Transverse colon (tissue), 4 donors: ENCODE measurements around the gene GAGE12J. TPM values are rescaled to one million over a fixed set of nuclear protein-coding genes. Genes with fewer than 3 reads are reported as not detected.
"Not testable (repeated sequence)": the region's sequence is repeated elsewhere in the genome, so short reads cannot be mapped to it uniquely, and the experiment has no call there.

ENCODE experiments used
- DNase-seq: peaks from one replicate; pipeline ENCODE4 v3.0.0-alpha.2; 2019
- H3K27ac ChIP-seq, 4 donors: fragments of 200-600 bp; sonication (generic); 2 replicates each; pipeline ENCODE4 v1.5.1; 2016 to 2018; ENCODE audit warnings: inconsistent platforms in 4 of 4
- H3K27me3 ChIP-seq: fragments of 200-600 bp; sonication (generic); 2 replicates; pipeline ENCODE4 v1.5.1; 2017; ENCODE audit warnings: inconsistent platforms
- H3K36me3 ChIP-seq, 4 donors: fragments of 200-600 bp; sonication (generic); 2 replicates each; pipeline ENCODE4 v1.5.1; 2017 to 2019; ENCODE audit warnings: inconsistent platforms in 4 of 4
- H3K4me1 ChIP-seq, 4 donors: fragments of 200-600 bp; sonication (generic); 2 replicates each; pipeline ENCODE4 v1.5.1; 2017 to 2020; ENCODE audit warnings: inconsistent platforms in 4 of 4
- H3K4me3 ChIP-seq, 4 donors: fragments of 200-600 bp; sonication (generic); 1 replicate in 1 of 4; 2 replicates in 3 of 4; pipeline versions ENCODE4 v1.5.1 to v1.6.1; 2017 to 2019; ENCODE audit warnings: inconsistent platforms in 4 of 4
- H3K9me3 ChIP-seq, 2 donors: fragments of 200-600 bp; sonication (generic); 2 replicates each; pipeline ENCODE4 v1.5.1; 2017 to 2019; ENCODE audit warnings: inconsistent platforms in 2 of 2
- EP300 ChIP-seq: sonication (generic); formaldehyde crosslinking; IDR thresholded peaks from one replicate; pipeline ENCODE4 v1.6.1; 2017; ENCODE audit warnings: antibody characterized with exemption, low read depth
- POLR2A ChIP-seq: fragments of 450-650 bp; IDR thresholded peaks from one replicate; pipeline ENCODE4 v1.6.1; 2016; ENCODE audit warnings: antibody characterized with exemption, mild to moderate bottlenecking, moderate library complexity
- POLR2AphosphoS5 ChIP-seq, 3 donors: sonication (generic); formaldehyde crosslinking; IDR thresholded peaks; one replicate each; pipeline ENCODE4 v1.6.1; 2016; ENCODE audit warnings: antibody characterized with exemption in 3 of 3
- WGBS, 2 donors: methylation state at CpG; one replicate each; pipeline ENCODE4 v1.1.5; 2018; ENCODE audit warnings: low coverage in 1 of 2; 5-methylcytosine and 5-hydroxymethylcytosine counted together
- in situ Hi-C, 4 donors: fragments of 200-750 bp; cut with MboI; loops; one replicate each; pipeline versions ENCODE4 v1.15.0 to v1.15.1; 2017; ENCODE audit warnings: low sequenced_read_pairs in 3 of 4, low pct_ligation_motif_present in 1 of 4, low pct_unique_long_range_greater_than_20kb in 1 of 4
- intact Hi-C: fragments of 100-400 bp; cut with DNase I; formaldehyde crosslinking; loops from one replicate; pipeline ENCODE4 v1.15.1; 2023; ENCODE audit warnings: low total_unique reads
- total RNA-seq, 4 donors: library from RNA; depleted of rRNA; stranded (reverse); fragments of >200 nt; gene quantifications; one replicate each; pipeline ENCODE4 v1.1.0, GENCODE V29; 2016
- TF ChIP-seq, protein P1 (sequence below), 5 experiments: fragments of 200-600 bp in 3 of 5; fragments of 450-650 bp in 2 of 5; sonication (generic) in 3 of 5; IDR thresholded peaks; 1 replicate in 2 of 5; 2 replicates in 3 of 5; pipeline ENCODE4 v1.5.1; 2016 to 2017; ENCODE audit warnings: antibody characterized with exemption in 5 of 5, inconsistent platforms in 3 of 5, mild to moderate bottlenecking in 2 of 5, moderate library complexity in 1 of 5

GAGE12J gene
- total RNA-seq, 4 donors from 2014 or later, result not detected

DNA sequence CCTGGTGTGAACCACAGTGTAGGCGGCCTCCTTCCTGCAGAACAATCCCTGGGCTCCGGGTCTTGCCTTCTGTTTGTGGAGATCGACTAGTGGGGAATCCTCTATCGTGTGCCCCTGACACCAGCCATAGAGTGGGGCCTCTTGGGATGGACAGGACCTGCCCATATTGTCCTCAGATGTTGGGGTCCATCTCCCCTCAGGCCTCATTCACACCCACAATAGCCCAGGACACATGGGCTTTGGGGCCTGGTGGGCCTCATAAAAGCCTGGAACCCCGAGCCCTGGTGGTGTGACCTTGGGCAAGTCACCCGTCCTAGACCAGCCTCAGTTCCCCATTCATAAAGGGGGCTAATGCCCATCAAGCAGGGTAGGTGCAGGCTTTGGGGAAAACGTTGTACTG lies 31.6 kb upstream of the GAGE12J start:
- in situ Hi-C loops, result no loop called here
- Histone ChIP-seq H3K27ac (no peak overlapping the region), H3K4me1 (no peaks in the 10 kb centered on the region), H3K27me3 (no peaks in the 10 kb centered on the region), H3K4me3 (no peak overlapping the region), H3K36me3 (no peaks in the 10 kb centered on the region), H3K9me3 (no peaks in the 10 kb centered on the region)
- DNase-seq, result no peak
- WGBS, 2 donors, result 67% methylated on average over 4 of the region's 7 CpGs; no CpG with 5 or more reads in 1 of the 2 donors
- intact Hi-C loops, result no loop called here
- TF ChIP-seq POLR2A, result no peak
- TF ChIP-seq POLR2AphosphoS5 (IDR thresholded peaks at IDR 0.05), result no peak
- TF ChIP-seq, protein P1, sequence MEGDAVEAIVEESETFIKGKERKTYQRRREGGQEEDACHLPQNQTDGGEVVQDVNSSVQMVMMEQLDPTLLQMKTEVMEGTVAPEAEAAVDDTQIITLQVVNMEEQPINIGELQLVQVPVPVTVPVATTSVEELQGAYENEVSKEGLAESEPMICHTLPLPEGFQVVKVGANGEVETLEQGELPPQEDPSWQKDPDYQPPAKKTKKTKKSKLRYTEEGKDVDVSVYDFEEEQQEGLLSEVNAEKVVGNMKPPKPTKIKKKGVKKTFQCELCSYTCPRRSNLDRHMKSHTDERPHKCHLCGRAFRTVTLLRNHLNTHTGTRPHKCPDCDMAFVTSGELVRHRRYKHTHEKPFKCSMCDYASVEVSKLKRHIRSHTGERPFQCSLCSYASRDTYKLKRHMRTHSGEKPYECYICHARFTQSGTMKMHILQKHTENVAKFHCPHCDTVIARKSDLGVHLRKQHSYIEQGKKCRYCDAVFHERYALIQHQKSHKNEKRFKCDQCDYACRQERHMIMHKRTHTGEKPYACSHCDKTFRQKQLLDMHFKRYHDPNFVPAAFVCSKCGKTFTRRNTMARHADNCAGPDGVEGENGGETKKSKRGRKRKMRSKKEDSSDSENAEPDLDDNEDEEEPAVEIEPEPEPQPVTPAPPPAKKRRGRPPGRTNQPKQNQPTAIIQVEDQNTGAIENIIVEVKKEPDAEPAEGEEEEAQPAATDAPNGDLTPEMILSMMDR (IDR thresholded peaks at IDR 0.05), result no peak
- no peak for TF ChIP-seq EP300

DNA sequence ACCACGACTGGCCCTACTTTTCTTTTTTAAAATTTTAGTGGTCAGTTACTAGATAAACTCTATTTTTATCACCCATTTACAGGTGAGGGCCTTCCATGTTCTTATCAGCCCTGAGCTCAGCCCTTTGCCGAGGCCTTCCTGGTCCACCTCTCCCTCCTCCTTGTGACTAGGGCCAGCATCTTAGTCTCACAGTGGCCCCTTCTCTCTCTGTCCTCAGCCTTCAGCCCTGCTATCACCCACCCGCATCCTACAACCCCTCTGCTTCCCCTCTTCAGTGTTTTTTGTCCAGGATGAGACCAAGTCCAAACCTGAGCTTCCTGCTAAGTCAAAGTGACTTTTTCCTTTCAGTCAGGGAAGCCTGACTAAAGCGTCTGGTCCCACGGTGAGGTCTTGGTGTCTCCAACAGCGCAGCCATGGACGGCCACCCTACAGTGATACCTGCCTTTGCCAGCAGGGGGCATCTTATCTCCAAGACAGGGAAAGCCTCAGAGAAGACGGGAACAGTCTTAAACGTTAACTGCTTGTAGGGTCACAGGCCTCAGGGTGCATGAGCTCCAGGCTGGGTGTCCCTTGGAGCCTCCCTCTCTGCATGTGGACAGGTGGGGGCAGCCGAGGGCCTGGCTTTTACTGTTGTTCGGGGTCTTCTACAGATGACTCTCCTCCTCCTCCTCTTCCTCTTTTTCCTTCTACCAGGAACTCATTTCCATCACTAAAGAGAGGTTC lies 30.1 kb upstream of the GAGE12J start:
- no peak for TF ChIP-seq POLR2A
- TF ChIP-seq, protein P1 (IDR thresholded peaks at IDR 0.05), result peak; percentile 41 to 68 (median 56)
- no peak overlapping the region for H3K27ac ChIP-seq
- WGBS, 2 donors, result 25 to 28% methylated on average over 5 to 11 of the region's 11 CpGs
- no peaks in the 10 kb centered on the region for H3K36me3 ChIP-seq
- in situ Hi-C loops (no loop called here), intact Hi-C loops (no loop called here)
- peak; percentile 66 for DNase-seq
- H3K9me3 ChIP-seq, result no peaks in the 10 kb centered on the region
- no peaks in the 10 kb centered on the region for H3K27me3 ChIP-seq
- H3K4me1 ChIP-seq, result no peaks in the 10 kb centered on the region
- H3K4me3 ChIP-seq, result no peak overlapping the region

GRCh38 chrX:49292400-49293362 lies 29.2 kb upstream of the GAGE12J start:
- in situ Hi-C loops (no loop called here), intact Hi-C loops (no loop called here)
- 79 to 100% methylated on average over 1 to 17 of the region's 17 CpGs for WGBS, 2 donors
- H3K4me1 ChIP-seq, result no peaks in the 10 kb centered on the region
- no peak overlapping the region for H3K27ac ChIP-seq
- no peak for DNase-seq
- no peak overlapping the region for H3K4me3 ChIP-seq
- no peaks in the 10 kb centered on the region for H3K9me3 ChIP-seq
- no peaks in the 10 kb centered on the region for H3K27me3 ChIP-seq
- TF ChIP-seq POLR2A (no peak), POLR2AphosphoS5 (IDR thresholded peaks at IDR 0.05) (no peak), EP300 (no peak)
- TF ChIP-seq, protein P1 (IDR thresholded peaks at IDR 0.05), result no peak
- no peaks in the 10 kb centered on the region for H3K36me3 ChIP-seq

- H3K27me3 ChIP-seq, in situ Hi-C loops, intact Hi-C loops, DNase-seq, H3K4me3 ChIP-seq, H3K4me1 ChIP-seq, H3K36me3 ChIP-seq, H3K9me3 ChIP-seq, H3K27ac ChIP-seq: not testable (repeated sequence)
- WGBS, 2 donors, result 91% methylated on average over 5 of the region's 5 CpGs; no CpG with 5 or more reads in 1 of the 2 donors
Measured at GRCh38 chrX:49299293-49299692, 22.5 kb upstream of the GAGE12J start.
